SK-N-DZ (cell line): ENCODE measurements around the gene TRIM10.
"Not testable (repeated sequence)": the region's sequence is repeated elsewhere in the genome, so short reads cannot be mapped to it uniquely, and the experiment has no call there.

Source experiments
- DNase-seq: peaks from one replicate; pipeline ENCODE4 v3.0.0-alpha.2; 2015; ENCODE audit warnings: low spot score

Gene TRIM10

GRCh38 chr6:30172681-30173080 is 11.7 kb upstream of the TRIM10 start:
- no peak for DNase-seq

GRCh38 chr6:30171677-30172471 is 10.9 kb upstream of the TRIM10 start:
- DNase-seq, result peak; percentile 65

- DNase-seq, result peak; percentile 61
Measured at GRCh38 chr6:30169658-30170614, 8.9 kb upstream of the TRIM10 start.

GRCh38 chr6:30168741-30169140 is 7.7 kb upstream of the TRIM10 start:
- DNase-seq, result no peak

- no peak for DNase-seq
Measured at GRCh38 chr6:30167101-30167500, 6.1 kb upstream of the TRIM10 start.

GRCh38 chr6:30165238-30165637 is 4.2 kb upstream of the TRIM10 start:
- DNase-seq, result not testable (repeated sequence)

GRCh38 chr6:30164714-30165113 is 3.7 kb upstream of the TRIM10 start:
- DNase-seq, result no peak

- DNase-seq, result no peak
Measured at GRCh38 chr6:30163918-30164654, 3.1 kb upstream of the TRIM10 start.

- DNase-seq, result no peak
Measured at GRCh38 chr6:30163090-30163917, 2.3 kb upstream of the TRIM10 start, which contains the start of gene TRIM15. TSS of gene TRIM15 (plus strand) at chr6:30163546. CDS start at chr6:30163685, 139 bp downstream.

- DNase-seq, result no peak
Measured at GRCh38 chr6:30162265-30163089, 1.5 kb upstream of the TRIM10 start.

GRCh38 chr6:30160008-30160784 is 815 bp downstream of the TRIM10 start:
- DNase-seq, result no peak

- DNase-seq, result no peak
Measured at GRCh38 chr6:30158475-30159040, 2.5 kb downstream of the TRIM10 start.

GRCh38 chr6:30157999-30158398 is 3.0 kb downstream of the TRIM10 start:
- DNase-seq, result no peak

- DNase-seq, result no peak
Measured at GRCh38 chr6:30157581-30157980, 3.4 kb downstream of the TRIM10 start.

- no peak for DNase-seq
Measured at GRCh38 chr6:30156774-30157173, 4.2 kb downstream of the TRIM10 start.

GRCh38 chr6:30156262-30156599 is 4.8 kb downstream of the TRIM10 start:
- no peak for DNase-seq

GRCh38 chr6:30155520-30156261 is 5.3 kb downstream of the TRIM10 start:
- no peak for DNase-seq
